ENCODE results near the gene ADAMTS19. TPM values are rescaled to one million over a fixed set of nuclear protein-coding genes. Genes with fewer than 3 reads are reported as not detected.
"Not testable (repeated sequence)": the region's sequence is repeated elsewhere in the genome, so short reads cannot be mapped to it uniquely, and the experiment has no call there.

The ADAMTS19 gene
- total RNA-seq, 2 experiments from 2014 or later: not detected

- intact Hi-C loops (cut with micrococcal nuclease): no loop called here
- no peak for TF ChIP-seq CTCF (IDR thresholded peaks at IDR 0.05)
- peaks cover 2% of the 10 kb centered on the region for H3K9me3 Mint-ChIP-seq
- POLR2A ChIA-PET: no interaction called here
- no peak overlapping the region for H3K27ac Mint-ChIP-seq
- H3K4me1 Mint-ChIP-seq (ENCODE audit: low read depth): no peaks in the 10 kb centered on the region
- H3K27me3 Mint-ChIP-seq: no peaks in the 10 kb centered on the region
- CTCF ChIA-PET: no interaction called here
- ATAC-seq: no peak
- no peak for DNase-seq
- H3K36me3 Mint-ChIP-seq (ENCODE audit: low read depth): no peaks in the 10 kb centered on the region
- H3K4me3 Mint-ChIP-seq: no peak overlapping the region
Measured at GRCh38 chr5:129622531-129622930, 162.4 kb downstream of the ADAMTS19 start.

- no peak for ATAC-seq
- H3K4me1 Mint-ChIP-seq (ENCODE audit: low read depth): no peaks in the 10 kb centered on the region
- no peak overlapping the region for H3K27ac Mint-ChIP-seq
- H3K9me3 Mint-ChIP-seq: peaks cover 4% of the 10 kb centered on the region
- ChIA-PET CTCF (interaction anchor here (0.6 to 0.9 kb wide), 2 partner anchors 18 to 27 kb away, joined by 3 to 4 read pairs; no protein-coding TSS in a partner anchor), POLR2A (no interaction called here)
- H3K36me3 Mint-ChIP-seq (ENCODE audit: low read depth): no peaks in the 10 kb centered on the region
- H3K4me3 Mint-ChIP-seq: no peak overlapping the region
- DNase-seq: no peak
- TF ChIP-seq CTCF (IDR thresholded peaks at IDR 0.05): no peak
- intact Hi-C loops (cut with micrococcal nuclease): no loop called here
- no peaks in the 10 kb centered on the region for H3K27me3 Mint-ChIP-seq
Measured at GRCh38 chr5:129629575-129629974, 169.5 kb downstream of the ADAMTS19 start.

GRCh38 chr5:129630101-129630500 is 170.0 kb downstream of the ADAMTS19 start:
- POLR2A ChIA-PET: no interaction called here
- intact Hi-C loops (cut with micrococcal nuclease): no loop called here
- H3K4me1 Mint-ChIP-seq (ENCODE audit: low read depth): no peaks in the 10 kb centered on the region
- no peak for TF ChIP-seq CTCF (IDR thresholded peaks at IDR 0.05)
- H3K36me3 Mint-ChIP-seq (ENCODE audit: low read depth): no peaks in the 10 kb centered on the region
- CTCF ChIA-PET: interaction anchor here (0.9 kb wide), 1 partner anchor 19 kb away, joined by 3 read pairs; no protein-coding TSS in a partner anchor
- no peak overlapping the region for H3K4me3 Mint-ChIP-seq
- H3K27ac Mint-ChIP-seq: no peak overlapping the region
- H3K9me3 Mint-ChIP-seq: peaks cover 4% of the 10 kb centered on the region
- no peak for ATAC-seq
- no peak for DNase-seq
- H3K27me3 Mint-ChIP-seq: no peaks in the 10 kb centered on the region

- no peaks in the 10 kb centered on the region for H3K27me3 Mint-ChIP-seq
- H3K36me3 Mint-ChIP-seq (ENCODE audit: low read depth): no peaks in the 10 kb centered on the region
- no peak for ATAC-seq
- no peak for DNase-seq
- TF ChIP-seq CTCF (IDR thresholded peaks at IDR 0.05): no peak
- no peaks in the 10 kb centered on the region for H3K4me1 Mint-ChIP-seq (ENCODE audit: low read depth)
- intact Hi-C loops (cut with micrococcal nuclease): no loop called here
- ChIA-PET POLR2A (no interaction called here), CTCF (no interaction called here)
- H3K4me3 Mint-ChIP-seq: no peak overlapping the region
- H3K27ac Mint-ChIP-seq: no peak overlapping the region
- peaks cover 4% of the 10 kb centered on the region for H3K9me3 Mint-ChIP-seq
Measured at GRCh38 chr5:129631961-129632360, 171.9 kb downstream of the ADAMTS19 start.

GRCh38 chr5:129637501-129637900 is 177.4 kb downstream of the ADAMTS19 start:
- H3K36me3 Mint-ChIP-seq (ENCODE audit: low read depth); ATAC-seq; DNase-seq; intact Hi-C loops (cut with micrococcal nuclease); H3K9me3 Mint-ChIP-seq; POLR2A ChIA-PET; H3K4me1 Mint-ChIP-seq (ENCODE audit: low read depth); H3K27me3 Mint-ChIP-seq; H3K4me3 Mint-ChIP-seq; H3K27ac Mint-ChIP-seq: not testable (repeated sequence)
- CTCF ChIA-PET: interaction anchor here (1.4 kb wide), 1 partner anchor 131 kb away, joined by 3 read pairs; no protein-coding TSS in a partner anchor

- TF ChIP-seq CTCF (IDR thresholded peaks at IDR 0.05): no peak
- Mint-ChIP-seq H3K4me3 (no peak overlapping the region), H3K27ac (no peak overlapping the region), H3K9me3 (no peaks in the 10 kb centered on the region), H3K36me3 (ENCODE audit: low read depth) (no peaks in the 10 kb centered on the region), H3K27me3 (no peaks in the 10 kb centered on the region), H3K4me1 (ENCODE audit: low read depth) (no peaks in the 10 kb centered on the region)
- no peak for ATAC-seq
- ChIA-PET CTCF (no interaction called here), POLR2A (no interaction called here)
- no peak for DNase-seq
- intact Hi-C loops (cut with micrococcal nuclease): no loop called here
Measured at GRCh38 chr5:129639331-129639730, 179.2 kb downstream of the ADAMTS19 start.

Data from activated CD8-positive, alpha-beta T cell treated with anti-CD3 and anti-CD28 coated beads for 36 hours (primary cell).